A549 (cell line): ENCODE measurements around the gene RPH3AL.

Experiments used
- EP300 ChIP-seq, 2 experiments: fragments of >200 bp; sonication (Bioruptor Twin); formaldehyde crosslinking; IDR thresholded peaks; 2 replicates in 1 of 2; 3 replicates in 1 of 2; pipeline ENCODE4 v1.6.1; 2016 to 2017
- FOSL2 ChIP-seq, 2 experiments: fragments of 450-650 bp in 1 of 2; fragments of >200 bp in 1 of 2; sonication (Bioruptor Twin) in 1 of 2; formaldehyde crosslinking; IDR thresholded peaks; 2 replicates each; pipeline versions ENCODE4 v1.5.0 to v1.6.1; 2016 to 2020; ENCODE audit warnings: mild to moderate bottlenecking in 1 of 2, moderate library complexity in 1 of 2
- HDAC2 ChIP-seq: fragments of 200-600 bp; sonication (generic); IDR thresholded peaks from 2 replicates; pipeline ENCODE4 v1.6.1; 2016
- MAFK ChIP-seq: fragments of 450-650 bp; IDR thresholded peaks from 2 replicates; pipeline ENCODE4 v1.6.1; 2014; ENCODE audit not compliant: partially characterized antibody
- POLR2A ChIP-seq: IDR thresholded peaks from 2 replicates; pipeline ENCODE4 v1.6.1; 2012; ENCODE audit warnings: mild to moderate bottlenecking, low read length
- POLR2AphosphoS2 ChIP-seq: conservative IDR thresholded peaks from 2 replicates; pipeline ENCODE4 v1.6.1; 2012; ENCODE audit warnings: low read length, improper control_type of control experiment, inconsistent platforms
- RARB ChIP-seq: fragments of 250-450 bp; sonication (Bioruptor Pico); IDR thresholded peaks from 2 replicates; pipeline ENCODE4 v1.8.0; 2021; ENCODE audit warnings: mild to moderate bottlenecking, moderate library complexity
- RCOR1 ChIP-seq: fragments of 150-350 bp; IDR thresholded peaks from 2 replicates; pipeline ENCODE4 v1.6.1; 2014; ENCODE audit warnings: antibody characterized with exemption, low read length, low read depth
- RFX5 ChIP-seq: fragments of 450-650 bp; IDR thresholded peaks from 2 replicates; pipeline ENCODE4 v1.7.1; 2014; ENCODE audit warnings: antibody characterized with exemption, mild to moderate bottlenecking, moderate library complexity
- TP53 ChIP-seq: fragments of 250-450 bp; sonication (Bioruptor Pico); IDR thresholded peaks from 2 replicates; pipeline ENCODE4 v1.5.0; 2021; ENCODE audit warnings: mild to moderate bottlenecking, moderate library complexity
- TF ChIP-seq, protein P1 (sequence below): fragments of >200 bp; sonication (Bioruptor Twin); formaldehyde crosslinking; IDR thresholded peaks from 3 replicates; pipeline ENCODE4 v1.5.1; 2016
- TF ChIP-seq, protein P2 (sequence below): fragments of >200 bp; sonication (Bioruptor Twin); formaldehyde crosslinking; IDR thresholded peaks from 2 replicates; pipeline ENCODE4 v1.6.1; 2016

DNA sequence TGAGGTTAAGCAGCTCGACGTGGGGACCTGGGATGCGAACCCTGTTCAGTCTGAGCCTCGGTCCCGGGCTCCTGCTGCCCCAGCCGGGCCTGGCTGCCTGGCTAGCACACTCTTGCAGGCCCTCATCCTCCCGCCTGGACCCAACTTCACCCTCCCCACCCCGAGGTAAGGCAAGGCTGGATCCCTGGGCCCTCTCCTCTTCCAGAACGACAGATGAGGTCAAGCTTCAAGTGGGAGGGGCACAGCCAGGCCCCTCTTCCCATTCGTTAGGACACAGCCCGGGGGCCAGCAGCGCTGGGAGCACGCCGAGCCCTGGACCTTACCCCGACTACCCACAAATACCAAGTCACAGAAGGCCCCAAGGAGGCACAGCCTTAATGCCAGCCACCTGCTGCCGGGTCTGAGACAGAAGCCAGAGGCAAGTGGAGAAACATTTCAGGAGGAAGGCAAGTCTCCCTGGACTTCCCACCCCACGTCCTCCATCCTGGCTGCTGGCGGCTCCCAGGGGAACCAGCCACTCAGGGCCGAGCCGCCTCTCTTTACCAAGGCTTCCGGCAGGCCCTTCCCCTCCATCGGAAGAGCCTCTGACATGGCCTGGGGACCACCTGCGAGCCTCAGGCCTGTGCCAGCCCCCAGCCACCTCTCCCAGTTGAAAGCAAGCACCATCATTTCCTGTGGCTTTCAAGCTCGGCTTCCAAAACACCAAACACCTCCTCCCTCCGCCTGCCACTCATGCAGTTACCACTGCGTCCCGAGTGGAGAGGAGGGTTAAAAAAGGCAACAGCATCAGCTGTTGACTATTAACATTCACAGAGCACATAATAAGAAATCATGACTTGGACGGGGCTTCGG, 59.9 kb downstream of the RPH3AL start:
- TF ChIP-seq HDAC2: no peak
- TF ChIP-seq POLR2A: no peak
- TF ChIP-seq TP53 (CRISPR knock-in tag): no peak
- TF ChIP-seq FOSL2 (IDR thresholded peaks at IDR 0.05): no peak
- TF ChIP-seq FOSL2 (CRISPR knock-in tag; IDR thresholded peaks at IDR 0.05): no peak
- TF ChIP-seq, protein P1, sequence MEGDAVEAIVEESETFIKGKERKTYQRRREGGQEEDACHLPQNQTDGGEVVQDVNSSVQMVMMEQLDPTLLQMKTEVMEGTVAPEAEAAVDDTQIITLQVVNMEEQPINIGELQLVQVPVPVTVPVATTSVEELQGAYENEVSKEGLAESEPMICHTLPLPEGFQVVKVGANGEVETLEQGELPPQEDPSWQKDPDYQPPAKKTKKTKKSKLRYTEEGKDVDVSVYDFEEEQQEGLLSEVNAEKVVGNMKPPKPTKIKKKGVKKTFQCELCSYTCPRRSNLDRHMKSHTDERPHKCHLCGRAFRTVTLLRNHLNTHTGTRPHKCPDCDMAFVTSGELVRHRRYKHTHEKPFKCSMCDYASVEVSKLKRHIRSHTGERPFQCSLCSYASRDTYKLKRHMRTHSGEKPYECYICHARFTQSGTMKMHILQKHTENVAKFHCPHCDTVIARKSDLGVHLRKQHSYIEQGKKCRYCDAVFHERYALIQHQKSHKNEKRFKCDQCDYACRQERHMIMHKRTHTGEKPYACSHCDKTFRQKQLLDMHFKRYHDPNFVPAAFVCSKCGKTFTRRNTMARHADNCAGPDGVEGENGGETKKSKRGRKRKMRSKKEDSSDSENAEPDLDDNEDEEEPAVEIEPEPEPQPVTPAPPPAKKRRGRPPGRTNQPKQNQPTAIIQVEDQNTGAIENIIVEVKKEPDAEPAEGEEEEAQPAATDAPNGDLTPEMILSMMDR: no peak
- TF ChIP-seq EP300 (IDR thresholded peaks at IDR 0.05): no peak
- no peak for TF ChIP-seq MAFK
- TF ChIP-seq RFX5: no peak
- TF ChIP-seq RCOR1: no peak
- no peak for TF ChIP-seq POLR2AphosphoS2
- no peak for TF ChIP-seq RARB (CRISPR knock-in tag)
- TF ChIP-seq, protein P2, sequence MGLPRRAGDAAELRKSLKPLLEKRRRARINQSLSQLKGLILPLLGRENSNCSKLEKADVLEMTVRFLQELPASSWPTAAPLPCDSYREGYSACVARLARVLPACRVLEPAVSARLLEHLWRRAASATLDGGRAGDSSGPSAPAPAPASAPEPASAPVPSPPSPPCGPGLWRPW: no peak
